HG03196 (cell line): ENCODE data around the gene ASF1B.
"Not testable (repeated sequence)": the region's sequence is repeated elsewhere in the genome, so short reads cannot be mapped to it uniquely, and the experiment has no call there.

Experiments
- ATAC-seq: cut with Tn5 transposase; IDR thresholded peaks from one replicate; pipeline ENCODE4 v1.9.1; 2021; ENCODE audit not compliant: unreplicated experiment

The ASF1B gene

GRCh38 chr19:14160017-14160703 lies 23.8 kb upstream of the ASF1B start:
- ATAC-seq = no peak

DNA sequence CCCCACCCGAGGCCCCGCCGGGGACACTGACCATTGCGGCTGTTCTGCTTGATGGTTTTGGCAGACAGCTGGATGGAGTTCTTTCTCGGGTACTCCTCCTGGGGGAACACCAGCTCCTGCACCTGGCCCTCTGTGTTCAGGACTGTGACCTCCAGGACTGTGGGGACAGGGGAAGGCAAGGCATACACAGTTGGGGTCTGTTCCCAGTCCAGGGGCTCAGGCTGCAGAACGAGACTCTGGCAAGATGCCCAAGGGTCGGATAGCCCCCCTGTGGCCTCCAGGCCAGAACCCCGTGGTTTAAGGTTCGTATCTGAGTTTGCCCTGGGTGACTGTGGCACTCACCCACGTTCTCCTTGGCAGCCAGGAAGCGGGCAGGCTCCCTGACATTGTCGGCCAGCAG lies 22.7 kb upstream of the ASF1B start:
- ATAC-seq = no peak

DNA sequence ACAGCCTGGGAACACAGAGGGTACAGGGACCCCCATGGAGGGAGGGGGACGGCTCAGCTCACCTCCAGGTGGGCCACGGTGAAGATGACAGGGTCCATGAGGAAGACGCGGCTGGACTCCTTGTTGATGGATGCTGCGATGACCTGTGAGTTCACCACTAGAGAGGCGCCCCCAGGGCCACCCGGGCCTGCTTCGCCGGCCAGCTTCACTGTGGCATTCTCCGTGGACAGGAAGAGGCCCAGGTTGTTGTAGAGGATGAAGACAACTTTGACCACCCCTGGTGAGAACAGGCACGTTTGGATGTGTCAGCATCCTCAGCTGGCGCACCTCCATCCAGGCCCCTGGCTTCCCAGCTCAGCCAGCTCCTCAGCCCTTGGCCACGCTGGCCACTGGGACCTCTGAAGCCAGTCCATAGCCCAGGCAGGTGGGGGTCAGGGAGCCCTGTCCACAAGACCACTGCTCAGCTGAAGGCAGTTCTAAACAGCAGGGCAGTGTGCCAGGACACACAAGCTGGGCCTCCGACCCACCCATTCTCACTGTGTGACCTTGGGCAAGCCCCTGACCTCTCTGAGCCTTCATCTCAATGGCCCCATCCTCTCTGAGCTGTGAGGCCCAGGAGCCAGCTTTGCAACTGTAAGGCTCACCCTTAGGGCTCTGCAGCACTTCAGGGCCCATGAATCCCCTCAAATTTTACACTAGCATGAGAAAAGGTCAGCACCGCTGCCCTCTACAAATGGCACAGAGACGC lies 22.1 kb upstream of the ASF1B start:
- no peak for ATAC-seq

GRCh38 chr19:14156971-14157717 lies 20.8 kb upstream of the ASF1B start:
- no peak for ATAC-seq

- no peak for ATAC-seq
These were observed 19.7 kb upstream of the ASF1B start for GRCh38 chr19:14156122-14156521.

GRCh38 chr19:14155371-14155770 lies 19.0 kb upstream of the ASF1B start:
- no peak for ATAC-seq

DNA sequence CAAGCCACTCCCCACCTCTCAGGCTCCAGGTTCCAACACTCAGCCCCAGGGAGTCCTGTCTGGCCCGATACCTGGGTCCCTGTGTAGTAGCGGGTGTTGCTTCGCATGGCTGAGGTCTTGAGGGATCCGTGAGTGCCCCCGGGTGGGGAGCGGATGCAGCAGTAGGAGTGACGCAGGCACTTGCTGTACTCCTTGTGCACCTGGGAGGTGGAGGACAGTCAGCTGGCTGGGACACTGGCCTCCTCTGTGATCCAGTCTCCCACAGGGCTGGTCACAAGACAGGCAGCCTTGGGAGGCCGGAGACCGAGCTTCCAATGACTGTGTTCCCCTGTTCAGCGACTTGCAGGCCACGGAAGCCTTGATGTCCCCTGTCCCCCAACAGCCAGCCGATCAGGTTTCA lies 16.3 kb upstream of the ASF1B start:
- no peak for ATAC-seq

DNA sequence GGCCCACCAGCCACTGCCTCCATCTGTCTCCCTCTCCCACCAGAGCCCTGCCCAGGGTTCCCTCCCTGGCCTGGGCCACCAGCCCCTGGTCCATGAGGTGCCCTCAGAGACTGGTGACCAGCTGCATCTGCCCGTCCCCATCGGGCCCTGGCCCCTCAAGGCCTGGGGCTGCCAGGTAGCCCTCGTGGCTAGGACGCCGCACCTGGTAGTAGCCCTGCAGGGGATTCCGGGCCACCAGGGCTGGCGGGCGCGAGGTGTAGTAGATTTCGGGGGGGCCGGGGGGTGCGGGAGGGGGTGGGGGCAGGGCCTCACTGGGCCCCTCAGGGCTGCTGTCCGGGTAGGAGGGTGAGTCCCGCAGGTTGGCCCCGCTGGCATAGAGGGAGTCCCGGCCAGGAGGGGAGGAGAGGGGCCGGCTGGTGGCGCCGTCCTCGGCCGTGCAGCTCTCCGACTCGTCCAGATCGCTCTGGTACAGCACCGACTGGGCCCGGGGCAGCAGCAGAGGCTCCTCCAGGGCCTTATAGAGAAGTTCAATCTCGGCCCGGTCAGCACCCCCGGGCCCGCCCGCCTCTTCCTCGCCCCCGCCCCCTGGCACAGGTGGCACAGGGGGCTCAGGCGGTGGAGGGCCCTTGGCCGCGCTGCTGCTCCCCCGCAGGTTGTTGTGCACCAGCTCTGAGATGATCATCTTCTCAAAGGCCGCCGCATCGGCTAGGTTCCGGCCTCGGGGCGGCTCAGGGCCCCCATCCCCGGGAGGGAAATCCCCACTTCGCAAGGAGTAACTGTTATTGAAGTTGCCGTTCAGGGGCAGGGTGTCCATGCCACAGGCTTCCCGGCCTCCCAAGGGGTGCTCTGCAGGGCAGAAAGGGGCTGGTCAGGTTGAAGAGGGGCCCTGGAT lies 14.6 kb upstream of the ASF1B start:
- no peak for ATAC-seq

GRCh38 chr19:14150041-14150769 lies 13.8 kb upstream of the ASF1B start:
- ATAC-seq = no peak

DNA sequence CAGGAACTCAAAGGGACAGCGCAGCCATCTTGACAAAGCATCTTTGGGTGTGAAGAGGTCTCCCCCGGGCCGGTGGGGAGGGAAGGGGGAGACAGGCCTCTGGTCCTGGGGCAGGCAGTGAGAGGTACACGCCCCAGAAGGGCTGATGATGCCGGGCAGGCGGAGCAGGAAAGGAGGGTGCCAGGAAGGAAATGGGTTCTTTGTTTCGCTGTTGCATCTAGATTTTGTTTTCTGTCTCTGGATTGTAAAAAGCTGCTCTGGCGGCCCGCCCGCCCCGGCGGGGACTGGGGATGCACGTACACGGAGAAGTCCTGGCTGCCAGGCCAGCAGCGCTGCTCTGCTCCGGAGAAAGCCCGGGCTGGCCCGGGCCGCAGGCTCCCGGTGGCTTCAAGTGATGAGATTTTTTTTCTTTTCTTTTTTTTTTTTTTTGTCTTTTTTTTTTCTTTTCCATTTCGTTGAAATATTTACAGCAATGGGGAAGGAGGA lies 13.2 kb upstream of the ASF1B start:
- ATAC-seq = no peak

- no peak for ATAC-seq
These were observed 12.5 kb upstream of the ASF1B start for GRCh38 chr19:14148751-14149410.

GRCh38 chr19:14147797-14148605 lies 11.6 kb upstream of the ASF1B start:
- ATAC-seq = no peak

DNA sequence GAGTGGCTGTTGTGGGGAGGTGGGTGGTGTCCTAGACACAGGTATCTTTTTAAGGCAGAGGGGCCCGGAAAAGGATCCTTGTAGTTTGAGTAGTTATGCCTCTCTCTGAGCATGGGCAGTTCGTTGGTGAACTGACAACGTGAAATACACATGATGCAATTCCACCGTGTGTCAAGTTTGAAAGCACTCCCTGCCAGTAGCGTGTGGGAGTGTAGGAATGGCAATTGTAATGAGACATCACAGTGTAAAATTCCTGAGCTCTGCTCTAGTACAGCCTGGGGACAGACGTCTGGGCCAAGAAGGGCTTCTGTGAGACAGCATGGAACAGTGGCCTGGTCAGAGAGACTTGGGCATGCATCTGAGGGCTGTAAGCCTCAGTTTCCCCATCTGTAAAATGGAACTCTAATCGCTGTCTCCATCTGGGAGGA lies 10.4 kb upstream of the ASF1B start:
- ATAC-seq = no peak

GRCh38 chr19:14146169-14146568 lies 9.8 kb upstream of the ASF1B start:
- ATAC-seq = not testable (repeated sequence)

- no peak for ATAC-seq
These were observed 9.0 kb upstream of the ASF1B start for GRCh38 chr19:14145381-14145780.

DNA sequence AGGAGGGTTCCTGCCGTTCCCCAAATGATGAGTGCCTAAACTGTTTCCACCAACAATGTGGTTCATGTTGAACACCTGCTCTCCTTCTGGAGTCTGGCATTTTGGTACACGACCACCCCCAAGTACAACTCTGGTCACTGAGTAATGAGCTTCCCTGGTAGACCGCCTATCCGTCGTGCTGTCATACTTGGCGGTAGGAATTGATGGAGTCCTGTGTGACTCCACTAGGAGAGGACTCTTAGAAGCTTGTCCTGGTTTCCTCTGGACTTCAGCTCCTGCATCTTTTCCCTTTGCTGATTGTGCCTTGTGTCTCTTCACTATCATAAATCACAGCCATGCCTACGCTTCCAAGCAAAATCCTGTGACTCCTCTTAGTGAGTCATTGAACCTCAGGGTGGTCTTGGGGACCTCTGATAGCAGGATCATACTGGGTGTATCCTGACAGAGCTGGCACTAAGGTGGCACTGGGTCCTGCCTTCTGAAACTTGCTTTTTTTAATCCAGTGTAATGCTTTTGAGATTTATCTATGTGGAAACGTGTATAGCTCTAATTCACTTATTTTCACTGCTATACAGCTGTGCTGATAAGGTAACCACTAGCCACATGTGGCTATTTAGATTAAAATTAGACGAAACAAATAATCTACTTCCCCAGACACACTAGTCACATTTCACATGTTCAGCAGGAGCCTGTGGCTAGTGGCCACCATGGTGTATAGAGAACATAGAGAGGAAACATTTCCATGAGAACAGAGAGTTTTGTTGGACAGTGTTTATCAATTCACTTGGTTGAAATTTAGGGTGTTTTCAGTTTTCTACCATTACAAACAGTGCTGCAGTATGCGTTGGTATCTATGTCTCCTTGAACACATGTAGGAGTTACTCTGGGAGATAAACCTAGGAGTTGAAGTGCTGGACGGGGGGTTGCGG lies 6.1 kb upstream of the ASF1B start:
- ATAC-seq = no peak

- ATAC-seq = no peak
These were observed 4.7 kb upstream of the ASF1B start for GRCh38 chr19:14141041-14141440.

DNA sequence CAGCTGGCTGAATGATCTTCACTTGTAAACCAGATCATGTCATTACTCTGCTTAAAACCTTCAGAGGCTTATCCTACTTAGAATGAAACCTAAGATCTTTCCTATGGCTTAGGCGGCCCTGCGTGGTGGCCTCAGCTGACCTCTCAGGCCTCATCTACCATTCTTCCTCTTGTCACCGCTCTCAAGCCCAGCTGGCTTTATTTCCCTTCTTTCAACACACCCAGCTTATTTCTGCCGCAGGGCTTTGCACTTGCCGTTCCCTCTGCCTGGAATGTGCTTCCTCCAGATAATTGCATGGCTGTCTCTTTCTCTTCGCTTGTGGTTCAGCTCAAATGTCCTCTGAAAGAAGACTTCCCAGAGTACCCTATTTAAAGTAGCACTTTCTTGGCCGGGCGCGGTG lies 3.6 kb upstream of the ASF1B start:
- ATAC-seq = no peak
